A673 (cell line): ENCODE results near the gene HNMT. TPM values are rescaled to one million over a fixed set of nuclear protein-coding genes. Genes with fewer than 3 reads are reported as not detected.
A peak's percentile ranks its signal among the peaks of the same experiment; 100 is the strongest.

Experiments used
- BruUV-seq: library from RNA; stranded (reverse); fragments of 400-500 nt; replicated peaks from 2 replicates; lab custom pipeline; 2021; lab: Mats Ljungman, UMichigan
- CTCF ChIA-PET: fragments of 300-600 bp; sonication (Branson Sonifier 250); formaldehyde crosslinking; loops from one replicate; lab custom pipeline; 2022; ENCODE audit warnings: antibody characterized with exemption; lab: Charles Lee
- POLR2A ChIA-PET: fragments of 300-600 bp; sonication (Branson Sonifier 250); formaldehyde crosslinking; loops from one replicate; lab custom pipeline; 2022; ENCODE audit warnings: antibody characterized with exemption; ENCODE audit not compliant: low non-redundant PET; lab: Charles Lee
- DNase-seq: peaks from one replicate; pipeline ENCODE4 v3.0.0-alpha.2; 2015; ENCODE audit warnings: low spot score
- H3K27ac ChIP-seq: fragments of 200-600 bp; sonication (generic); 2 replicates; pipeline ENCODE4 v1.5.1; 2016; ENCODE audit warnings: mixed run types, low read depth, mild to moderate bottlenecking, mixed read lengths, antibody characterized with exemption, low read length; ENCODE audit not compliant: poor library complexity, severe bottlenecking
- H3K27me3 ChIP-seq: fragments of 200-600 bp; sonication (generic); replicated peaks from 2 replicates; pipeline ENCODE4 v1.6.1; 2017; ENCODE audit warnings: mixed run types, low read depth, mild to moderate bottlenecking, mixed read lengths, antibody characterized with exemption, low read length; ENCODE audit not compliant: insufficient read depth, poor library complexity
- H3K36me3 ChIP-seq: fragments of 200-600 bp; sonication (generic); 2 replicates; pipeline ENCODE4 v1.6.1; 2016; ENCODE audit warnings: mixed run types, mild to moderate bottlenecking, mixed read lengths, antibody characterized with exemption, low read length; ENCODE audit not compliant: insufficient read depth, poor library complexity, severe bottlenecking
- H3K4me1 ChIP-seq: fragments of 200-600 bp; sonication (generic); 2 replicates; pipeline ENCODE4 v1.6.1; 2017; ENCODE audit warnings: mixed run types, mild to moderate bottlenecking, mixed read lengths, antibody characterized with exemption, low read length; ENCODE audit not compliant: insufficient read depth, poor library complexity, severe bottlenecking
- H3K4me3 ChIP-seq: fragments of 200-600 bp; sonication (generic); 2 replicates; pipeline ENCODE4 v1.5.1; 2016; ENCODE audit warnings: low read depth, mixed run types, mild to moderate bottlenecking, mixed read lengths, low read length; ENCODE audit not compliant: poor library complexity, severe bottlenecking
- H3K9me3 ChIP-seq: fragments of 200-600 bp; sonication (generic); 2 replicates; pipeline ENCODE4 v1.6.1; 2016; ENCODE audit warnings: mixed run types, low read depth, mild to moderate bottlenecking, mixed read lengths, antibody characterized with exemption, low read length; ENCODE audit not compliant: poor library complexity, severe bottlenecking
- CTCF ChIP-seq: fragments of 300-800, 200-600 bp; sonication (generic); conservative IDR thresholded peaks from 2 replicates; pipeline ENCODE4 v1.5.1; 2017; ENCODE audit warnings: low read depth, mild to moderate bottlenecking, antibody characterized with exemption, low read length, moderate library complexity, mixed read lengths
- EZH2 ChIP-seq: fragments of 200-600 bp; sonication (generic); IDR thresholded peaks from 2 replicates; pipeline ENCODE4 v1.6.1; 2017; ENCODE audit warnings: borderline replicate concordance, low read depth, mild to moderate bottlenecking, mixed read lengths, antibody characterized with exemption, low read length; ENCODE audit not compliant: poor library complexity, severe bottlenecking
- intact Hi-C: fragments of 100-400 bp; cut with micrococcal nuclease; formaldehyde crosslinking; loops from one replicate; pipeline ENCODE4 v1.10.0; 2022; ENCODE audit not compliant: unreplicated experiment
- total RNA-seq: library from RNA; stranded (reverse); gene quantifications from 2 replicates; pipeline ENCODE4 v1.2.3, GENCODE V29; 2021

HNMT gene
- total RNA-seq, 1 experiment from 2014 or later: 0.82 TPM

- no TSS peak for BruUV-seq
- TF ChIP-seq EZH2 (no peak), CTCF (no peak)
- Histone ChIP-seq H3K9me3 (no peaks in the 10 kb centered on the region), H3K4me1 (peaks cover 11% of the 10 kb centered on the region), H3K4me3 (no peak overlapping the region), H3K27ac (no peak overlapping the region), H3K27me3 (no peaks in the 10 kb centered on the region), H3K36me3 (no peaks in the 10 kb centered on the region)
- POLR2A ChIA-PET: no interaction called here
- intact Hi-C loops: no loop called here
- CTCF ChIA-PET: no interaction called here
- no peak for DNase-seq
Observed at GRCh38 chr2:137961602-137962001, 2.7 kb upstream of the HNMT start.

- H3K36me3 ChIP-seq: no peaks in the 10 kb centered on the region
- BruUV-seq: no TSS peak
- H3K4me1 ChIP-seq: peaks cover 11% of the 10 kb centered on the region
- H3K27ac ChIP-seq: peak overlapping the region; percentile 27
- H3K9me3 ChIP-seq: no peaks in the 10 kb centered on the region
- no peak for DNase-seq
- no peak for TF ChIP-seq EZH2
- CTCF ChIA-PET: no interaction called here
- POLR2A ChIA-PET: no interaction called here
- intact Hi-C loops: no loop called here
- no peaks in the 10 kb centered on the region for H3K27me3 ChIP-seq
- no peak overlapping the region for H3K4me3 ChIP-seq
Observed at GRCh38 chr2:137963535-137964065, 673 bp upstream of the HNMT start.

- intact Hi-C loops: no loop called here
- ChIA-PET POLR2A (no interaction called here), CTCF (interaction anchor here (0.7 kb wide), 1 partner anchor 55 kb away, joined by 3 read pairs; no protein-coding TSS in a partner anchor)
- Histone ChIP-seq H3K36me3 (no peaks in the 10 kb centered on the region), H3K4me1 (peaks cover 11% of the 10 kb centered on the region), H3K9me3 (no peaks in the 10 kb centered on the region), H3K27ac (no peak overlapping the region), H3K27me3 (no peaks in the 10 kb centered on the region), H3K4me3 (no peak overlapping the region)
- TF ChIP-seq CTCF (no peak), EZH2 (no peak)
- no TSS peak for BruUV-seq
- DNase-seq: no peak
Observed at GRCh38 chr2:137964859-137965459, 686 bp downstream of the HNMT start.

- Histone ChIP-seq H3K4me3 (no peak overlapping the region), H3K27me3 (no peaks in the 10 kb centered on the region), H3K27ac (no peak overlapping the region), H3K36me3 (no peaks in the 10 kb centered on the region), H3K9me3 (no peaks in the 10 kb centered on the region), H3K4me1 (peaks cover 11% of the 10 kb centered on the region)
- POLR2A ChIA-PET: no interaction called here
- DNase-seq: no peak
- CTCF ChIA-PET: no interaction called here
- intact Hi-C loops: no loop called here
- no peak for TF ChIP-seq EZH2
- no peak for TF ChIP-seq CTCF
- BruUV-seq: no TSS peak
Observed at GRCh38 chr2:137966043-137966442, 1.8 kb downstream of the HNMT start.
